ENCODE data around the gene MRPS2. TPM values are rescaled to one million over a fixed set of nuclear protein-coding genes. Genes with fewer than 3 reads are reported as not detected.
"Not testable (repeated sequence)": the region's sequence is repeated elsewhere in the genome, so short reads cannot be mapped to it uniquely, and the experiment has no call there.

MRPS2 gene
- total RNA-seq, 2 donors from 2014 or later = 29.9 to 48.6 TPM

DNA sequence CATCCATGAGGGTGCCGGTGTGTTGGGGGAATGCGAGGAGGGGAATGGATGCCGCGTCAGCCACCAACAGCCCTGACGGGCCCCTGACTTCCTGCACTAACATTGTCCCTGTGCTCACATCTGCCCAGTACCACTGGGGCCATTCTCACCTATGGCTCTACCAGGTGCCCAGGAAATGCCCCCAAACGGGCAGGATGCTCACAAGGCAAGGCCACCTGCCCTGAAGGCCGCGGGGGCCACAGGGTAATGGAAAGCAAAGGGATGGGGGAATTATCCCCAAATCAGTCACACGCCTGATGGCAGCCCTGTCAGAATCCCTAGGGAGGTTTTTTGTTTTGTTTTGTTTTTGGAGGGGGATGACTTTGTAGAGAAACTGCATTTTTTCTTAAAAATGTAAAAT lies 13.4 kb downstream of the MRPS2 start:
- ATAC-seq (replicated peaks); H3K27ac Mint-ChIP-seq; H3K36me3 Mint-ChIP-seq (ENCODE audit: low read depth); H3K4me1 Mint-ChIP-seq; H3K4me3 Mint-ChIP-seq; H3K27me3 Mint-ChIP-seq; H3K9me3 Mint-ChIP-seq: not testable (repeated sequence)

DNA sequence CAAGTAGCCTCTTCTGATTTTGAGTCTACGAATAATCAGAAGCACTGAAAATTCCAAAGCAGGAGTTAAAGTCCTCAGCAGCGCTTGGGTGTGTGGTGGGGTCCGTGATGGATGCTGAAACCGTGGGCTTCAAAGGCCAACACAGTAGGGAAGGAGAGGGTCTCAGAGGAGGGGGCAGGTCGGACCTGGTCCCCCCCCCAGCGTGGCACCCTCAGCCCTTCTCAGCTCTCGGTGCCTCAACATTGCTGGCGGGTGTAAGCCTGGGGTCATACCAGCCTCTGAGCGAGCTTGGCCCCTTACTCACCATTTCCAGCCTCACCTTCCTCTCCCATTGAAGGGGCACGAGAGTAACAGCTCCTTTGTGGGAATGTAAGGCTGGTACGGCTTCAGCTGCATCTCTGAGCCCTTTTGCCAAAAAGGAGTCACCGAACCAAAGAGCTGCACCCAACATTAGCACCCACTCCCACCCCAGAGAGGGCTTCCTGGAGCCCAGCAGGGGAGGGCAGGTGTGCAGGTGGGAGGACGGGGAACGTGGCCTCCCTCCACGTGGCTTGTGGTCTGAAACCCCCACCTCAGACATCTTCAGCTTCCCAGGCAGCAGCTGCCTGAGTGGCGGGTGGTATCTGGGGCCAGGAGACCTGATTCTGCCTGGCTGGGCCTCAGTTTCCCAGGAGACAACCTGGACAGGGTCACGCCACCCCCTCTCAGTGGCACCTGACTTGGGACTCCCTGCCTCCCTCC lies 14.0 kb downstream of the MRPS2 start:
- Mint-ChIP-seq H3K4me3 (no peak overlapping the region), H3K9me3 (no peaks in the 10 kb centered on the region), H3K4me1 (peaks cover 8% of the 10 kb centered on the region), H3K27ac (no peak overlapping the region), H3K27me3 (peaks cover 3% of the 10 kb centered on the region), H3K36me3 (ENCODE audit: low read depth) (no peaks in the 10 kb centered on the region)
- ATAC-seq (replicated peaks) = no peak

DNA sequence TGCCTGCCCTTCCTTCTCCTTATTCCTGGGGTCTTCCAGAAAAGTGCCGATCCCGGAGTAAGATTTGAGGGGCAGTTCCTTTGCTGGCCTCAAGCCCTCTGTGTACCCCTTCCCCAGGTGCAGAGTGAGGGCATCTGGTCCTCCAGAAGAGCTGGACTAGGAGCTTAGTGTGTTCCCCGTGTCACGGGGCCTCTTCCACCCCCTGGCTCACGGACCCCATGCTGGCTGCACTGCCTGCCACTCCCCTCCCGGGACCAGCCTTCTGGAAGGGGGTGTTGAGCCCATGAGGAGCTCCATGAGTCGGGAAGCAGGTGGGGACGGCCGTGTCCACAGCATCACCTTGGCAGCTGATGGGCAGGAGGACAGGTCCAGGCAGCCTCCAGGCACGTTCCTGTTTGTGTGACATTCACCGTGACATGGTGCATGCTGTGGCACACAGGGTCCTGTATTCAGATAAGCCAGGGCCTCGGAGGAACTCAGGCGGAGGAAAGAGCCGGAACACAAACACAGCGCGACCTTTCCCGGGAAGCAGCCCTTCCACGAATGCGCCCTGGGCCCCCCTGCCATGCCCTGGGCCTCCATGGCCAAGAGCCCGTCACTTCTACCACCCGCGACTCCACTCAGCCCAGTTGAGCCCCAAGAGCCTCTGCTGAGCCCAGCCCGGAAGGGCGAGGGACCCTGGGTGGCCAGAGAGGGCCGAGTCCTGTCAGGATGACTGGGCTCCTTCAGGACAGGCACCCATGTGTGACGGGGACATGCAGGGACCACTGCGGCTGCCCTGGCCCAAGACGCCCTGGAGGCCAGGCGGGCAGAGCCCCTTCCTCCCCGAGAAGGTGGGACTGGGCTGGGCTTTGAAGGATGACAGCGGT lies 14.8 kb downstream of the MRPS2 start:
- ATAC-seq (replicated peaks) = no peak
- H3K9me3 Mint-ChIP-seq = no peaks in the 10 kb centered on the region

DNA sequence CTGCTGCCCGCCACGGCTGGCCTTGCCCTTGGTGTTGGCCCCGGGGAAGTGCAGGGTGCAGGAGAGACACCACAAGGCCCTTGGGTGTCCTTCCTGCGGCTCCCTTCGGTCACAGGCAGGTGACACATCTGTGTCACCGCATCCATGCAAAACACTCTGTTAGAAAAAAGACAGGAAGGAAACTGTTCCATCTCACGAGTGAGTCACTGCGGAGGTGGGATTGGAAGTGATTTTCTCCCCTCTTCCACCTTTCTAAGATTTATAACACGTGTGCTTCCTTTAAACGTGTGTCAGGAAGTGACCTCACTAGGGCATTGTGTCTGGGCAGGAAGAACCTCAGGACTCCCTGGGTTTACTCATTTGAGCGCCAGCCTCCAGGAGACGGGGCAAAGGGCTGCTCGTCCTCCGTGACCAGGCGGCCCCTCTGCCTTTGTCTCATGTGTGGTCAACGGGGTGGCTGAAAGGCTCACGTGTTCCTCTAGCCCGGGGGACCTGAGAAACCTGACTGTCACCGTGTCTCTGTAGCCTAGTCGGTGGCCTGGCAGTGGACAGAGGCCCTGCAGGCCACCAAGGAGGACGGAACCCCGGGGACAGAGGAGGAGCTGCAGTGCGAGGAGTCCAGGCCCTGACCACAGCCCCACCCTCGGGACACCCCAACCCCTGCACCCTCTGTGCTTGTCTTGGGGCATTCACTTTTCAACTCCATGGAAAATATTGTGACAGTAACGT lies 15.8 kb downstream of the MRPS2 start:
- ATAC-seq (replicated peaks) = peak; percentile 62
- peaks cover 5% of the 10 kb centered on the region for H3K4me1 Mint-ChIP-seq

More for the DNA sequence above, 14.8 kb downstream of the MRPS2 start:
- no peaks in the 10 kb centered on the region for H3K36me3 Mint-ChIP-seq (ENCODE audit: low read depth)
- H3K4me1 Mint-ChIP-seq = peaks cover 8% of the 10 kb centered on the region
- H3K27me3 Mint-ChIP-seq = peaks cover 3% of the 10 kb centered on the region
- H3K4me3 Mint-ChIP-seq = no peak overlapping the region
- H3K27ac Mint-ChIP-seq = no peak overlapping the region

DNA sequence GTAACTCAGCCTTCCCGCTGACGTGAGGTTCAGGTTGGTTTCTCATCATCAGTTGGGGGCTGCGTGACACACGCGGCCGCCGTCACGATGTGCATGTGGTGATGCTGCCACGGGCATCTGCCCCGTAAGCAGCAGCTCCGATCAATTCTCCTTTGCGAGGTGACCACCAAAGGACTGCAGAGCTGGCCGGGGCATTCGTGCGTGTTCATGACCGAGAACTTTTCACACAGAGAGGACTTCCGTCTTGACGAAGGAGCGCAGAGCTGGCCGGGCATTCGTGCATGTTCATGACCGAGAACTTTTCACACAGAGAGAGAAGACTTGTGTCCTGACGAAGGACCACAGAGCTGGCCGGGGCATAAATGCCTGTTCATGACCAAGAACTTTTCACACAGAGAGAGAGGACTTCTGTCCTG lies 16.9 kb downstream of the MRPS2 start:
- Mint-ChIP-seq H3K9me3 (no peaks in the 10 kb centered on the region), H3K27ac (no peak overlapping the region), H3K4me1 (no peaks in the 10 kb centered on the region), H3K4me3 (no peak overlapping the region), H3K36me3 (ENCODE audit: low read depth) (no peaks in the 10 kb centered on the region), H3K27me3 (peaks cover 3% of the 10 kb centered on the region)
- no peak for ATAC-seq (replicated peaks)

More for the DNA sequence above, 15.8 kb downstream of the MRPS2 start:
- no peaks in the 10 kb centered on the region for H3K36me3 Mint-ChIP-seq (ENCODE audit: low read depth)
- no peak overlapping the region for H3K27ac Mint-ChIP-seq
- peaks cover 3% of the 10 kb centered on the region for H3K27me3 Mint-ChIP-seq
- no peak overlapping the region for H3K4me3 Mint-ChIP-seq
- no peaks in the 10 kb centered on the region for H3K9me3 Mint-ChIP-seq

DNA sequence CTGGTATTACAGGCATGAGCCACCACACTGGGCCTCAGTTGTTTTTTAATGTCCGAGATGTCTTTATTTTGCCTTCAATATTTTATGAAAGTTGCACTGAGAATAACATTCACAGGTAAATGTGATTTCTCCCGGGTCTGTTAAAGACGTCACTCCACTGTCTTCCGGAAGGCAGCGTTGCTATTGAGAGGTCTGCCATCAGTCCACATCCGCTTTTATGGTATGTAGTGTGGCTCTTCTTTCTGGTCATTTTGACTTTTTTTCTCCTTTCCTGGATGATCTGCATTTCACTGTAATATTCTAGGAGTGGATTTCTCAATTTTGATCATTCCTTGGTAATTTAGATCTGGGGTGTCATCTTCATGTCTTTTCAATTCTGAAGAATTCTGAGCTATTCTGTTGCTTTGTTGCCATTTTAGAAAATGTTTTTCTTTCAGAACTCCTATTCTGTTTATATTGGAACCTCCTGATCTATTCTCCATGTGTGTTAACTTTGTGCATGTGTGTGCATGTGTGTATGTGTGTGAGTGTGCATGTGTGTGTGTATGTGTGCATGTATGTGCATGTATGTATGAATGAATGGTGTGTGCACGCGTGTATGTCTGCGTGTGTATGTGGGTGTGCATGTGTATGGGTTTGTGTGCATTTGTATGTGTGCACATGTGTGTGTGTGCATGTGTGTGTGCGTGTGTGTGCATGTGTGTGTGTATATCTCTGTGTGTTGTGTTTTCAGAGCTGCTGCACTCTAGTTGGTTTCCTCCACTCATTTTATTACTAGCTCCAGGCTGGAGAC lies 18.9 kb downstream of the MRPS2 start:
- Mint-ChIP-seq H3K36me3 (ENCODE audit: low read depth) (no peaks in the 10 kb centered on the region), H3K27ac (no peak overlapping the region), H3K27me3 (peaks cover 3% of the 10 kb centered on the region), H3K4me3 (no peak overlapping the region), H3K9me3 (no peaks in the 10 kb centered on the region), H3K4me1 (no peaks in the 10 kb centered on the region)
- ATAC-seq (replicated peaks) = no peak

DNA sequence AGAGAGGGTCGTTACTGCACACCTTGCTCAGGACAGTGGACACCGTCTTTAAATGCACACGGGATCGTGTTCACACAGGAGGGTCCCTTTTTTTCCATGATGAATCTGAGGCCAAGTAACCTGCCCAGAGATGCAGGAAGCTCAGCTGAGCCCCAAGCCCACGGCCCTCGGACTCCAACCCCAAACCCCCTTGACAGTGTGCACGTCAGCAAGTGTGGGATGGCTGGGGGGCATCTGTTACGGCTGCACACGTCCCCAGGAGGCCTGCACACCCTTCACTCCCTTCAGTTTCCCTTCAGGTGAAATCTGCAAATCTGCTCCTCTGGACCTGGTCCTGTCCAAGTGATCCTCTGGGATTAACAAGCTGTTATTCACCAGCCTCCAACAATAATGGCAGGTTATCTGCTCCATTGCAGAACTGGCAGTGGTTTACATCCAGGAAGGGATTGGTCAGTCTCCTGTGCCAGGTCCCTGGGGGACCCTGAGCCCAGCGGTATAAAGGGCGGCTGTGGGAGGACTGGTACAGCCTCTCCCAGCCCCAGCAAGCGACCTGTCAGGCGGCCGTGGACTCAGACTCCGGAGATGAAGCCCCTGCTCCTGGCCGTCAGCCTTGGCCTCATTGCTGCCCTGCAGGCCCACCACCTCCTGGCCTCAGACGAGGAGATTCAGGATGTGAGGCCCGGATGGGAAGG lies 20.6 kb downstream of the MRPS2 start, which contains the start of gene LCN1:
Gene LCN1 (plus strand): TSS at position 525 of the 692 bp plus-strand sequence. CDS start 58 bp downstream, at position 583.
- H3K4me1 Mint-ChIP-seq = no peaks in the 10 kb centered on the region
- H3K27ac Mint-ChIP-seq = no peak within 1 kb of the TSS
- H3K4me3 Mint-ChIP-seq = no peak within 1 kb of the TSS
- peaks cover 3% of the 10 kb centered on the region for H3K27me3 Mint-ChIP-seq
- no peaks in the 10 kb centered on the region for H3K9me3 Mint-ChIP-seq
- H3K36me3 Mint-ChIP-seq (ENCODE audit: low read depth) = no peaks in the 10 kb centered on the region
- ATAC-seq (replicated peaks) = no peak

DNA sequence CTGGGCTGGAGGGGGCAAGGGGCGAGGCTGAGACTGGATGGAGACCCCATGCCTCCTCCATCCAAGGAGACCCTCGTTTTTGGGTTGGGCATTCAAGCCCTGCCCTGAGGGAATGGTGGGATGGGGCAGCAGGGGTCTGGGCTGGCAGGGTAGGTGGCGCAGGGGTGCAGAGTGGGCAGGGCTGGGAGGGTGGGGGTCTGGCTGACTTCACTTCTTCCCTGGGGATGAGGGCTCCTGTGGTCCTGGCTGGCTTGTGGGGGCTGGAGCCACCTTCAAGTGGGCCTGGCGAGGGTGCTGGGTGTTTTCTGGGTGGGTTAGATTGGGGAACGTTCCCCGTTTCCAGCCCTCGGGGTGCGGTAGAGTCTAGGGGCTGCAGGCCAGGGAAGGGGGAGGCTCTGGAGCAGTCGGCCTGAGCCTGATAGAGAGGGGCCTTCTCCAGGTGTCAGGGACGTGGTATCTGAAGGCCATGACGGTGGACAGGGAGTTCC lies 21.2 kb downstream of the MRPS2 start:
- no peak for ATAC-seq (replicated peaks)

DNA sequence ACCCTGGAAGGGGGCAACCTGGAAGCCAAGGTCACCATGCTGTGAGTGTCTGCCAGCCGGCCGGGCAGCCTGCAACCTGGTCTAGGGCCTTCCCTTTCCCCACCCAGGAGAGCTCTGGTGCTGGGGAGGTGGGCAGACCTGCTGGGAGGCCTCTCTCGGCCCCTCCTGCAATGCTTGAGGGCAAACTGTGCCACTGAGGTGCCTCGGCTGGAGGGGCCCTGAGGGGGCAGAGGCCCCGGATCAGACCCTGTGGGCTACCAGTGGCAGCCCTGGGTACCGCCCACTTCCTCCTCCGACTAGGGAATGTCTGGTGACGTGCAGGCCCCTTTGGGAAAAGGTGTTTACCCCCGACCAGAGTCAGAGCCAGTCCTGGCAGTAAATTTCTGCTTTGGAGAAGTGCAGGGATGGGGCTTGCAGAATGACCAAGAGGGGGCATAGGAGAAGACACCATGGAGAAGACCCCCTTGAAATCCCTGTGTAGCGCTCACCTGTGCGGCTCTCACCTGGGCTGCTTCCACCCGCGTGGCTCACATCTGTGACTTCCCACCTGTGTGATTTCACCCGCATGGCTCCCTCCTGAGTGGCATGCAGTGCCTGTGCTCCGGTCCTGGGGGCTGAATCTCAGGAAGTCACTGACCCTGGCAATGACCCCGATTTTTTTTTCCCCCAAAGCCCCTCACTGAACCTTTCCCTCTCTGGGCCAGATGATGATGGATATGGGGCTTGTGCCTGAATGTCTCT lies 21.8 kb downstream of the MRPS2 start:
- no peak overlapping the region for H3K4me3 Mint-ChIP-seq

More for the DNA sequence above, 21.2 kb downstream of the MRPS2 start:
- no peaks in the 10 kb centered on the region for H3K36me3 Mint-ChIP-seq (ENCODE audit: low read depth)
- H3K27ac Mint-ChIP-seq = no peak overlapping the region
- H3K4me1 Mint-ChIP-seq = no peaks in the 10 kb centered on the region
- H3K4me3 Mint-ChIP-seq = no peak overlapping the region
- H3K27me3 Mint-ChIP-seq = peaks cover 3% of the 10 kb centered on the region
- no peaks in the 10 kb centered on the region for H3K9me3 Mint-ChIP-seq

DNA sequence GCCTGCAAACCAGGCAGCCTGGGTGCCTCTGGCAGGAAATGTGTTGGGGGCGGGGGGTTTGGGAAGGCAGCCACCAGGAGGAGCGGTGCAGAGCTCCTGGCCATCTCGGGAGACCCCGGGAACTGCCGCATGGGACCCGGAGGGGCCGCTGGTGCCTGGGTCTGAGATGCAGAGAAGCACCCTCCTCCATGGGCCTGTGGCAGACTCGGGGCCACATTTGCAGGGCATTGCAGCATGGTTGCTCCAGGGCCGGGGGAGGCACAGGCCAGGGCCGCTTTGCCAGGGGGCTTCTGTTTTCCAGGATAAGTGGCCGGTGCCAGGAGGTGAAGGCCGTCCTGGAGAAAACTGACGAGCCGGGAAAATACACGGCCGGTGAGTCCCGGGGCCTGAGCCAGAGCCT lies 22.4 kb downstream of the MRPS2 start:
- Mint-ChIP-seq H3K36me3 (ENCODE audit: low read depth) (no peaks in the 10 kb centered on the region), H3K4me1 (no peaks in the 10 kb centered on the region), H3K27me3 (peaks cover 3% of the 10 kb centered on the region), H3K4me3 (no peak overlapping the region), H3K9me3 (no peaks in the 10 kb centered on the region), H3K27ac (no peak overlapping the region)
- ATAC-seq (replicated peaks) = no peak

More for the DNA sequence above, 21.8 kb downstream of the MRPS2 start:
- no peaks in the 10 kb centered on the region for H3K9me3 Mint-ChIP-seq
- no peak overlapping the region for H3K27ac Mint-ChIP-seq
- peaks cover 3% of the 10 kb centered on the region for H3K27me3 Mint-ChIP-seq
- no peaks in the 10 kb centered on the region for H3K4me1 Mint-ChIP-seq
- no peaks in the 10 kb centered on the region for H3K36me3 Mint-ChIP-seq (ENCODE audit: low read depth)
- no peak for ATAC-seq (replicated peaks)

DNA sequence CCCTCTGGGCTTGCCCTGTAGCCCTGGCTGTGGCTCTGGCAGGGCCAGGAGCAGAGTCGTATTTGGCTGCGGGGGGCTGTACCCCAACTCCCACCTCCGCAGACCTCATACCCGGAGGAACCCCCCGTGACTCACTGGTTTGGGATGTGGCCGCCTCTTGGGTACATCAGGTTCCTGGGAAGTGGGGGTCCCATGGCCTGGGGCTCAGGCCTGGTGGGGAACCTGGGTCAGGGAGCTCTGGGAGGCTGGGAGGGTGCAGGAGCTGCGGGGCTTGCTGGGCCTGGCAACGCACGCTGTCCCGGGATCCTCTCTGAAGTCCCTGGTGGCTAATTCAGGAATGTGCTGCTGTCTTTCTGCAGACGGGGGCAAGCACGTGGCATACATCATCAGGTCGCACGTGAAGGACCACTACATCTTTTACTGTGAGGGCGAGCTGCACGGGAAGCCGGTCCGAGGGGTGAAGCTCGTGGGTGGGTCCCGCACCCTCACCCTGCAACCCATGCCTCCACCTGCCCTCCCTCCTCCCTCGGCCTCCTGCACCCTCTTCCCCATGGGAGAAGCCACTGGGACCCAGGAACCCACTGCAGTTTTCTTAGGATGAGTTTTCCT lies 23.1 kb downstream of the MRPS2 start:
- no peak for ATAC-seq (replicated peaks)
- Mint-ChIP-seq H3K27me3 (peaks cover 3% of the 10 kb centered on the region), H3K4me3 (no peak overlapping the region), H3K36me3 (ENCODE audit: low read depth) (no peaks in the 10 kb centered on the region), H3K9me3 (no peaks in the 10 kb centered on the region), H3K27ac (no peak overlapping the region), H3K4me1 (no peaks in the 10 kb centered on the region)

DNA sequence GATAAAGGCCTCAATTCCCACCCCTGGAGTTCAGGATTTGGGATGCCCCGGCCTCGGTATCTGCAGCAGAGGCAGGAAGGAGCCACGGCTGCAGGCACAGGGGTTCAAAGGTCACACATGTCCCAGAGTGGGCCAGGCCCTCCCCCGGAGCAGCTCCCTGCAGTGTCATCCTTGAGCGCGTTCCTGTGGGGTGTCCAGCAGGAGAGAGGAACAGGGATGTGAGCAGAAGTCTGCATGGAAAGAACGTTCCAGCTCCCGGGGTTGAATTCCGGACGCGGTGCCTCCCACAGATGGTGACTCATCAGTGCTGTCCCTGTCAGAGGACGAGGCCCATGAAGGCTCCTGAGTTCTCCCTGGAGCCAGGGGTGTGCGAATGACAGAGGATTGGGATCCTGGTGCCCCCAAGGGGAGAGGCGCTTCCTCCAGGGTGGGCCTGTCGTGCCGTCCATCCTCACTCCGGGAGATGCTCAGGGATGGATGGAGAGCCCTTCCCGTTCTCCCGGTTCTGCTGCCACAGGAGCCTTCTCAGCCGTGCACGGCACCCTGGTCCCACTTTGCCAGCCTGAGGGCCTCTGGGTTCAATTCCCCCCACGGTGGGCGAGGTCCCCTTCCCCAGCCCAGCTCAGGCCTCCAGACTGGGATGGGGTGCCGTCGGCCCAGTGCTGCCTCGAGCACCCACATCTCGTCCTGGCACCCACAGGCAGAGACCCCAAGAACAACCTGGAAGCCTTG lies 23.8 kb downstream of the MRPS2 start:
- no peak overlapping the region for H3K27ac Mint-ChIP-seq
- peaks cover 2% of the 10 kb centered on the region for H3K27me3 Mint-ChIP-seq

More for the DNA sequence above, 23.8 kb downstream of the MRPS2 start:
- Mint-ChIP-seq H3K9me3 (no peaks in the 10 kb centered on the region), H3K36me3 (ENCODE audit: low read depth) (no peaks in the 10 kb centered on the region), H3K4me1 (no peaks in the 10 kb centered on the region), H3K4me3 (no peak overlapping the region)
- no peak for ATAC-seq (replicated peaks)

Measured in activated T-helper 17 cell treated with anti-CD3 and anti-CD28 coated beads, Interleukin-2, amount 50 U/mL, for 72 hours (primary cell).